AML-193 (cell line): ENCODE data around the gene PMM2.
"Not testable (repeated sequence)": the region's sequence is repeated elsewhere in the genome, so short reads cannot be mapped to it uniquely, and the experiment has no call there.

Experiments
- DNase-seq, 2 experiments: peaks; one replicate each; lab custom pipeline; 2025; lab: John Stamatoyannopoulos, UW

The PMM2 gene

DNA sequence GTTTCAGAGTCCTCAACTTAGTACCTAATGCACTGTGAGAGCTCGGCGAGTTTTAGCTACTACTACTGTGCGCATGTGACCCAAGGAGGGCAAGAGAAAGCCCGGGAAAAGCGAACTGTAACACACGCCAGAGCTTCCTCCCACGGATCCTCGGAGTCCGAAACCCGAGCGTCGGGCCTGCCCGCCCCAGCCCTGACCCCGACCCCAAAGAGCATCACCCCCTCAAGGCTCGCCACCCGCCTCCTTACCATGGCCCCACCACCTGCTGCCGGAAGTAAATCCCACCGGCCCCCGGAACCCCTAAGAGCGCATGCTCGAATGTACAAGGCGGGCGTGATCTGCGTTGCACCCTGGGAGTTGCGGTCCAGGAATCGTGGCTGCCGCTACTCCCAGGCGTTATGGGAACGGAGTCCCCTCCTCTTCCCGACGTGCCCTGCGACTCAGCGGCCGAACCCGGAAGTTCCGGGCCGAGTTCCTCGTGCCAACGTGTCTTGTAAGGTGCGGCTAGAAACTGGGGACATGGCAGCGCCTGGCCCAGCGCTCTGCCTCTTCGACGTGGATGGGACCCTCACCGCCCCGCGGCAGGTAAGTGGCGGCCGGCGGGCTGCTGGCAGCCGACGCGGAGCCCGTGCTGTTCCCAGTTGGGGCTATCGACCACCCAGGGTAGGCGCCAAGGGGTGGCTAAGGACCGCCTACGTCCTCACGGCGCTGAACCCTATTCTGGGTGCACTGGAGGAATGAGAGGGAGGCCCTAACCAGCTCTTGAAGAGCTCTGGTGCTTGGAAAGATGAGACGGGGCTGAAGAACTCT, at the start of gene PMM2, which contains the start of gene TMEM186:
Gene PMM2, plus strand, starts transcription at position 476 of the 810 bp plus-strand sequence. Its CDS starts 44 bp downstream, at position 520.
Gene TMEM186, minus strand, starts transcription at position 276 of the 810 bp plus-strand sequence. Its CDS starts 25 bp downstream, at position 251.
- DNase-seq, result peak; percentile 94 to 95

DNA sequence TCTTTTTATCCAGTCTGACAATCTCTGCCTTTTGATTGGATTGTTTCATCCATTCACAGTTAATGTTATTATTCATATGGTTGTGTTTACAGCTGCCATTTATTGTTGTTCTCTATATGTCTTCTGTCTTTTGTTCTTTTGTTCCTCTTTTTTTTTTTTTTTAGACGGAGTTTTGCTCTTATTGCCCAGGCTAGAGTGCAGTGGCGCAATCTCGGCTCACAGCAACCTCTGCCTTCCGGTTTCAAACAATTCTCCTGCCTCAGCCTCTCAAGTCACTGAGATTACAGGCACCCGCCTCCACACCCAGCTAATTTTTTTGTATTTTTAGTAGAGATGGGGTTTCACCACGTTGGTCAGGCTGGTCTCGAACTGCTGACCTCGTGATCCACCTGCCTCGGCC, 48.7 kb upstream of the PMM2 start:
- not testable (repeated sequence) for DNase-seq

DNA sequence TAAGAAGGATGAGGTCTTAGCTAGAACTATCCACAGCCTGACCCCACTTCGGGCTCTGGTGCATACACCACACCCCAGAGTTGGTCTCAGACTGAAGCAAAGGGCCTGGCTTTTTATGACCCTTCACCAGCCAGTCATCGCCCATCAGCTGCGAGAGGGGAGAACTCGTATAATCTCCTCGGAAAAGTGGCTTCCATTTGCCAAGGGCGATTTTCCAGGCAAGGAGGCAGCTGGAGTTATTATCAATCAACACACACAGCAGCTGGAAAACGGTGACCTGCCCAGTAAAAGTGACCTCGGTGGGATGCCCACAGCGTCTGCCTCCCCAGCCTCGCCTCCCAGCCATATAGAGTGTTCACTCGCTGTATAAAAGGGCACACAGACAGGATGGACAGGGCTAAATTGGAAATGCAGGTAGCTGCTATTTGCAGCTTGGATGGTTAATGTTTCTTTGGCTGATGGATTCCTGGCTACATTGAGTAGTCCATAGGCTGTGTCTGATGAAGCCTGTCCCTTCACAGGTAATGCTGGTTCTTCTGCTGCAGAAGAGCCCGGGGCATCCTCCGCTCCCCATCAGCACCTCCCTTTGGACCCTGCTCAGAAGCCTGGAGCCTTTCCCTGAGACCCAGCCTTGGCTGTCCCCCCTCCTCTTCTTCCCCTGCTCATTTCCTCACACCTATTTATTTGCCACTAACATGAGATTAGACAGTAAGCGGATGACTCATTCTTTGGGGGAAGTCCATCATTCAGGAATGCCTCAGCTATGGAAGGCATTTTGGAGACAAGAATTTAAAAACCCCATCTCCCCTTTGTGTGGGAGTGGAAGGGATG, 45.9 kb upstream of the PMM2 start:
- no peak for DNase-seq

DNA sequence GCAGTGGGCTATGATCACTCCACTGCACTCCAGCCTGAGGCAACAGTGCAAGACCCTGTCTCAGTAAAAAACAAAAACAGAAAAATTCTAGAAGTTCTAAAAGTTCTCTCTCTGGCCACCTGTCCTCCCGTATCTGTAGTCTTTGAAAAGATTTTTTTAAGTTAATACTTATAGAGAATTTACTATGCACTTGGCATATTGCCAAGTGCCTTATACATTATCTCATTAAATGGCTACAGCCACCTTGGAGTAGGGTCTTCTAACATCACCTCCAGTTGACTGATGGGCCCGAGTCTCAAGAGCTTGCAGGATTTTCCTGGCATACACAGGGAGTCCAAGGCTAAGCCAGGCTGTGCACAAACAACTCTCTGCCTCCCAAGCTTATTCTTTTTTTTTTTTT, 44.9 kb upstream of the PMM2 start:
- no peak for DNase-seq

DNA sequence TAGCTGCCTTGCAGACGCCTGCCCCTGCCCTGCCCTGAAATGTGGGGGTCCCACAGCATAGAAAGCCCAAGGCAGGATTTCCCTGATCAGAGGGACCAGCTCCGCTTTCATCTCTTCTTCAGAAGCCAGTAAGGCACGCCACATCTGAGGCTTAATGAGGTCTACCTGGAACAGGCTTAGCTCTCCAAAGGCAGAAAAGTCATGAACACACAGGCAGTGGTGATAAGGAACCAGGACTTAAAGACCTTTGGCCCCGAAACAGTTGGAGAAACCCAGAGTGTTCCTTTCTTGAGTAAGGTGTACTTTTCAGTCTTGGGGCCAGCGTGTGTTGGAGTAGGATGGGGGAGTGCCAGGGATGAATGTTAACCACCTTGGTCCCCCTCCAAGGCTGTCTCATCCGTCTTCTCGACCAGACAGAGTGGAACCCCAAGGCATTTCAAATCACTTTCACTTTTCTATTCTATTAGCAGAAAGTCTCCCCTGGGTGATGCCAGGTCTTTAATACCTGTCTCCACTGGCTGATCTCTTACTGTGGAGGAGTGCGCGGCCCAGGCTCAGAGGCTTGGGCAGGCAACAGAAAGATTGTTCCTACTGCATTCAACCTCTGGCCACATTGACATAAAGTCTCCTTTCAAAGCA, 44.1 kb upstream of the PMM2 start:
- no peak for DNase-seq

DNA sequence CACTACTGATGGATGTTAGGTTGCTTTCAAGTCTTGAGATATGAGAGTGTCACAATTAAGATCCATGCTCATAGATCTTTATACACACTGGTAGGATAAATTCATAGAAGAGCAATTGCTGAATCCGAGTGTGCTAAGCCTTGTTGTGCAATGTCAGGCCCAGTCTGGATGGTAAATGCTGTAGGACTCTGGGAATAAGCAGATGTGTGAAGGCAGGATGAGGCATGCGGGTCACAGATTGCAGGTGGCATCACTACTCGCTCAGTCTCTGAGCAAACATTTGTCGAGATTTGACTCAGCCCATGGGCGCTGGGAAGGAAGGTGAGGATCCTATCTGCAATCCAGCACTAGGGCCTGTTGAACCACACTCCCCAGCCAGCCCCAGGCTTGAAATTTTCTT, 40.9 kb upstream of the PMM2 start:
- no peak for DNase-seq

GRCh38 chr16:8758022-8758421, 39.6 kb upstream of the PMM2 start:
- DNase-seq, result no peak

GRCh38 chr16:8760021-8760420, 37.6 kb upstream of the PMM2 start:
- no peak for DNase-seq

DNA sequence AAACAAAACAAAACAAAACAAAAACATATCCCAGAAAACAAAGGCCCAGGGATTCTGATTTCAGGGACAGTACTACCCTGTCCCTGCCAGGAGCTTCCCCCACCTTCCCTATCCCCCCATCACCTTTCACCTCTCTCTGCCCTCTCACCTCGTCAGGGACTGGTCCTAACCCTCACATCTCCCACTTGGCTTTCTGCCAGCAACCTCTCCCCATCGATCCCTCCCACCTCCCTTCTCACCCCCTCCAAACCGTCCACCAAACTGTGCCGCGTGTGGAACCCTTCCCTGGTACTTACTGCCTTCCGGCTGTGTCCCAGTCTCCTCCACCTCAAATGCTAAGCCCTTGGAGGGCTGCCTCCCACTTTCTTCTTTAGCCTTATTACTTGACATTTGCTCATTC, 36.6 kb upstream of the PMM2 start:
- no peak for DNase-seq

DNA sequence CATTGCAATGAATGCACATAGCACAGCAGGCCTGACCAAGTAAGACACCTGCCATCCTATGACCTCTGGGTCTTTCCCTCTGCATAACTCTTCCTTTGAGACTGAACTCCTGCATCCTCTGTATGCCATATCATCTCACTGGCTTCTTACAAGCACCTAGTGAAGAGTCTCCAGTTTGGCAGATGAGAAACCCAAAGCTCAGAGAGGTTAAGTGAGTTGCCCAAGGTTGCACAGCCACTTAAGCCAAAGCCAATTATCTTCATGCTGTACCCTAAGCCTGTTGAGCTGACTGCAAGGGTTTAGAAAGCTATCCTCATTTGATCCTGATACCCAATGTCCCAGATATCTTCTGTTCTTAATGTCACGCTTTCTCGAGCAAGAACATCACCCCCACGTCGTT, 35.4 kb upstream of the PMM2 start:
- no peak for DNase-seq

DNA sequence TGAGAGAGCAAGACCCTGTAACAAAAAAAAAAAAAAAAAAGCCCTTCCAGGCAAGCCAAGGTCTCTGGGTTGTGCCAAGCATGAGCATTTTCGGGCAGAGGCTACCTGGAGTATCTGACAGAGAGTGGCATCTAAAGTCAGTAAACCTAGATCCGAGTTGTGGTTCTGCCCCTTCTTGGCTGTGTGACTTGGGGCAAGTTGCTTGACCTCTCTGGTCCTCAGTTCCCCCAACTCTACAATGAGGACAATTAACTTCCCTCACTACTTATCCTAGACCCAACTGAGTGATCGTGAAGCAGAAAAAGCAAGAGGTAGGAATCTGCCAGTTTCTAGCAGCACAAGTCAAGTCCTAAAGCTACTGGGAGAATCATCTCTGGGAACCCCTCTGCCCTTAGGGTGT, 34.6 kb upstream of the PMM2 start:
- no peak for DNase-seq

DNA sequence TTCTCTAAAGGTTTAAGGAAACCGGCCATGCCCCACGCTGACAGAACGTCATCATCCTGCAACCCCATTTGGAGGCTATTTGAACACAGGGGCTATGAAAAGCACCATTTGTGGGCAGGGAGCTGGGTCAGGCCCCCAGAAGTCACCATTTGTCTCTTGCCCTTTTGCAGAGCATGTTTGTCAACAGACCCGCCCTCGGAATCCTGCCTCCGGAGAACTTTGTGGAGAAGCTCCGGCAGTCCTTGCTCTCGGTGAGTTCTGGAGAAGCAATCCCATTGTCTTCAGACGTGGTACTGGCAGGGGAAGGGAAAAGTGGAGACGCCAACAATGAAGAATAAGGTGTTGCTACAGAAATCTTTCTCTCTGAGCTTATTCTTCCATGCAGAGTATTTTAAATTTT, 33.7 kb upstream of the PMM2 start:
- DNase-seq, result no peak

DNA sequence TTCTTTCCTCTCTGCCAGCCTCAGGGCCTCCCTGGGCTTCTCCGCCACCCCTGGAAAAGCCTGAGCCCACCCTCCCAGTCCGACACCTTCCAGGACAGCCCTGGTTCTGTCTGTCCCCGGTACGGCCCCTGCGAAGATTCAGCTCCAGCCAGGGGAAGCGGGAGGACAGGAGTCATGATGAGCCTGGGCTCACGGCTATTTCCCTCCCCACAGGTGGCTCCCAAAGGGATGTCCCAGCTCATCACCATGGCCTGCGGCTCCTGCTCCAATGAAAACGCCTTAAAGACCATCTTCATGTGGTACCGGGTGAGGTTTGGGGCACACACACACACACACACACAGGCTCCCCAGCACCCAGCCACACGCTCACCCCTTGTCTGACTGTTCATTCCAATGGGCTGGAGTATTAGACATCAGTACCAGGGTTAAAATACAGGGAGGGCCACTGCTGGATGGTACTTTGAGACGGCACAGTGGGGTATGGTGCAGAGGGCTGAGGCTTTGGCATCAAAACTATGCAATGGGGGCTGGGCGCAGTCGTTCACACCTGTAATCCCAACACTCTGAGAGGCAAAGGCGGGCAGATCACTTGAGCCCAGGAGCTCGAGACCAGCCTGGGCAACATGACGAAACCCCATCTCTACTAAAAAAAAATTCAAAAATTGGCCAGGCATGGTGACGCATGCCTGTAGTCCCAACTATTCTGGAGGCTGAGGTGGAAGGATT, 33.0 kb upstream of the PMM2 start:
- no peak for DNase-seq

DNA sequence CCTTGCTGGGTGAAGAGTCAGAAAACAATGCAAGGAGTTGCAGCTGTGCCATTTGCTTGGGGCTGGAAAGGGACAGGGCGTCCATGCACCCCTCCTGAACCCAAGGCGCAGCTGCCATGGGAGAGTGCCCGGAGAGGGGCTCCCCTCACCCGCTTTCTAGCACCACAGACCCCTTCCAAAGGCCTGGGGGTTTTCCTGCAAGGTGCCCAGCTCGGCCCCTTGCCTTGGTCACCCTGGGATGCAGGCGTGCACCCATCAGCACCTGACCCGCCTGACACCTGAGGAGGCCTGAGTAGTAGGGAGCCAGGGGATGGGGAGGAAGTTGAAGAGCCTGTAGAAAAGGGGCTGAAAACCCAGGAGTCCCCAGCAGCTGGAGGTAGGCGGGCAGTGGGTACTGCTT, 30.5 kb upstream of the PMM2 start:
- no peak for DNase-seq

- no peak for DNase-seq
Measured at GRCh38 chr16:8768283-8768682, 29.4 kb upstream of the PMM2 start.

DNA sequence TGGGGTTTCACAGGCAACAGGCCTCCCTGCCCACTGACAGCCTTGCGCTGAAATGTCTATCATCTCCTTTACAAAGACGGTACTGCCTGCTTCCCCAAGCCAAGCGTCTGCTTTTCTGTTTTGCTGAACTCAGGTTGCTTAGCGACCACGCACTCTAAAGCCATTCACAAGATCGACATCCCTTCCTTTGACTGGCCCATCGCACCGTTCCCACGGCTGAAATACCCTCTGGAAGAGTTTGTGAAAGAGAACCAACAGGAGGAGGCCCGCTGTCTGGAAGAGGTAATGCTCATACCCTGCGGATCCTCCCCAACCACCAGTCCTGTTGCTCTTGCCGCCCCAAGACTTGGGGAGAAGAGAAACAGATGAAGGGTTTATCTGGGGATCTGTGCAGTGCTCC, 28.9 kb upstream of the PMM2 start:
- no peak for DNase-seq

GRCh38 chr16:8773537-8773936, 24.1 kb upstream of the PMM2 start:
- no peak for DNase-seq

DNA sequence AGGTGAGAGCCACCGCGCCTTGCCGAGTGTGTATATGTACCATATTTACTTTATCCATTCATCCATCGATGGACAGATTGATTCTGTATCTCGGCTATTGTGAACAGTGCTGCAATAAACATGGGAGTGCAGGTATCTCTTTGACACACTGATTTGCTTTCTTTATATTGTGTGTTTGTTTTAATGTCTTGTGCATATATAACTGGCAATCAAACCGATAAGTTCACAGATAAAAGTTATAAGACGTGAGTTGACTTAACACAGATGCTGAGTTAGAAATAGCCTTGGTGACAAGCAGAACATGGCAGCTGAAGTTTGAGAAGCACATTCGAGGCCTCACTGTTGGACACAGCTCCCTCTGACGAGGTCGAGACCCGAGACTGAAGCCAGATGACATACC, 23.4 kb upstream of the PMM2 start:
- no peak for DNase-seq

GRCh38 chr16:8775359-8775758, 22.3 kb upstream of the PMM2 start:
- DNase-seq, result no peak

DNA sequence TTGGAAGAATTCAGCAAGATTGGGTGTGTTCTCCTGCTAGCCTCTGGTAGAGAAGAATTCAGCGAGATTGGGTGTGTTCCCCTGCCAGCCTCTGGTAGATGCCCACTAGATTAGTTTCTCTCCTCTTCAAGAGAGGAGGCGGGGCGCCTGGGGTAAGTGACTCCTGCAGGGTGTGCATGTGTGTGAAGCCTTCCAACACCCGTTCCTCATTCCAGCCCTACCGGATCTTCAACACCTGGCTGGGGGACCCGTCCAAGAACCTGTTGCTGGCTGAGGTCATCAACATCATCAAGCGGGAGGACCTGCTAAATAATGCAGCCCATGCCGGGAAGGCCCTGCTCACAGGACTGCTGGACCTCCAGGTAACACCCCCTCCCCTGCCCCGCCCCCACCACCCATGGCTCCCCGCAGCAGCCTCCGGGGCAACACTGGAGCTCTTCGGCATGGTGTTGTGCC, 21.5 kb upstream of the PMM2 start:
- DNase-seq, result no peak

DNA sequence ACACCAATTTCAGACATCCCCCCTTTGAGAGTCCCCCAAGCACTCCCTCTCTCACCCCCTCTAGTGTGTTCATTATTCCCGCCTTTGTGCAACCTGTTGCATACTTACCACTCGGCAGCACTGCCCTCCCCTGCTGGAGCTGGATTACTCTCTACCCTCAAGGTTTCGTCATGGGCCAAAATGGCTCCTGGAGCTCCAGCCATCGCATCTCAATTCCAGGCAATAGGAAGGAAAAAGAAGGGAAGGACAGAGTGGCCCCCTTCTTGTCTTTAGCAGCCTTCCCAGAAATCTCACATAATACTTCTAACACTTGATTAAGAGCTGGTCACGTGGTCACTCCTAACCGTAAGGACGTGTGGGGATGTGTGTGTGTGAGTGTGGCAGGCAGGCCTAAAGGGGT, 20.4 kb upstream of the PMM2 start:
- no peak for DNase-seq

DNA sequence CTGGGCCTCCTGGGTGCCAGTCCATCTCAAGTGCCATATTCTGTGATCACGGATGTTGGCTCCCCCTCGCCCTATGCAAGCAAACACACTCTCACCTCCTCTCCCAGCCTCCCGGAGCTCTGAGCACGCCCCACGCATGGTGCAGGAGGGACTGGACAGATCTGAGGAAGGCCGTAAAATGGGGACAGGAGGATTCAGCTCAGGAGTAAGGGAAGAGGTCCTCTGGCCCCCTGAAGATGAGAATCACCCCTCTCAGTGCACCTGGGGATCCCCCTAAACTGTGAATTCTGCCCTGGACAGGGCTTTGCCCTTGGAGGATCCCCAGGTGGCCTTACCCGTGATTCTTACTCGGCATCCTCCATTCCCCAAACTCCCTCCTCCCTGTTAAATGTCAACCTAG, 15.8 kb upstream of the PMM2 start:
- no peak for DNase-seq
